NCI-H1930 (cell line): Measurements from ENCODE around the gene CAPZA1.

Experiments
- DNase-seq, 2 experiments: peaks; one replicate each; lab custom pipeline; 2025; lab: John Stamatoyannopoulos, UW

Gene CAPZA1

DNA sequence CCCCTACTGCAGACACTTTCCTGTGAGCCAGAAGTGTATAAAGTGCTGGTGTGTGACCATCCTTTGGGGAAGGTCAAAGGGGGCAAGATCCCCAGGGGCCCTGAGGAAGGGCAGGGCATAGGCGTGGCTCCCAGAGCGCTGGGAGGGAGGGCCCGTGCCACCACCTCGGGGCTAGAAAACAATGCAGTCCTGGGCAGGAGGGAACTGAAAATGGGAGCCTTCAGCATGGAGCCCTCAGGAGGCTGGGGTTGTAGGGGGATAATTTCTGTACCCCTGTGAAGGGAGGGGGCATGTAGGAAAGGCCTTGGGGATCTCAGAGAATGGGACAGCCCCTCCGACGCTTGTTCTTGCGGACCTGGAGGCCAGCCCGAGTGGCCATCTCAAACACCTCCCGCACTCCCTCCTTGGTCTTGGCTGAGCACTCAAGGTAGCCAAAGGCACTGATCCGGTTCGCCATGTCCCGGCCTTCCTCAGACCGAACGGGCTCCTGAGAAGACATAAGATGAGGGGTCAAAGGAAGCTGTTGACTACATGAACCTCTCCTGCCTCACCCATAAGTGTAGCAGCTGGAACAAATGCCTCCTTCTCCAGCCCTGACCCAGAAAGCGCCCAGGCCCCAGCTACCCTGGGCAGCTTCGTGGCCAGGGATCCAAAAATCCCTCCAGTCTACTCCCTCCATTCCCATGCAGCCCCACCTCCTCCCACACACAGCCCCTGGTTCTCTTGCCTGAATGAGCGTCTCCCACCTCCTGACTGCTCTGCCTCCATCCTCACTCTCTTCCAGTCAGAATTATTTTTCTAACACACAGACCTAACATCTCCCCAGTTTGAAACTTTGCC, 81.8 kb downstream of the CAPZA1 start:
- no peak for DNase-seq

- DNase-seq, result no peak
Observed at GRCh38 chr1:112702067-112702395, 82.4 kb downstream of the CAPZA1 start.

- no peak for DNase-seq
Observed at GRCh38 chr1:112702420-112703261, 83.0 kb downstream of the CAPZA1 start.

DNA sequence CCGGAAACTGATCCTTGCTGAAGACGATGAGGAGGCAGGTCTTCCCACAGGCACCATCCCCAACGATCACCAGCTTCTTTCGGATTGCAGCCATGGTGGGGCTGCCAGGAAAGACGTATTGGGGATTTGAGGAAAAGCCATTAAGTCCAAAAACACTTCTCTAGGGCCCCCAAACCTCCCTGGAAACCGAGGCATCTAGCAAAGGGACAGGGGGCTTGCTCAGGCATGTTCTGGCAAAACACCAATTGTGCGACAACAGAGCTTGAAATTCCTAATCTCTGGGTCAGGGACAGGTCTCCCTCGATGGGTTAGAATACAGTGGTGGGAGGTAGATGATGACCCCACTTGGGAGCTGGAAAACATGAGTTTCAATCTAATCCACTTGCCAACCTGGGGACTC, 84.1 kb downstream of the CAPZA1 start:
- DNase-seq, result no peak

- DNase-seq, result no peak
Observed at GRCh38 chr1:112704391-112704933, 84.8 kb downstream of the CAPZA1 start.

GRCh38 chr1:112704934-112705627, 85.4 kb downstream of the CAPZA1 start:
- DNase-seq, result no peak

GRCh38 chr1:112706505-112707220, 87.0 kb downstream of the CAPZA1 start, which contains the start of gene RHOC:
Gene RHOC, minus strand, starts transcription at chr1:112707127. Its CDS starts 3,328 bp downstream, at chr1:112703799.
- peak; percentile 48 to 67 for DNase-seq

- peak; percentile 75 to 78 for DNase-seq
Observed at GRCh38 chr1:112707221-112708001, 87.8 kb downstream of the CAPZA1 start.

DNA sequence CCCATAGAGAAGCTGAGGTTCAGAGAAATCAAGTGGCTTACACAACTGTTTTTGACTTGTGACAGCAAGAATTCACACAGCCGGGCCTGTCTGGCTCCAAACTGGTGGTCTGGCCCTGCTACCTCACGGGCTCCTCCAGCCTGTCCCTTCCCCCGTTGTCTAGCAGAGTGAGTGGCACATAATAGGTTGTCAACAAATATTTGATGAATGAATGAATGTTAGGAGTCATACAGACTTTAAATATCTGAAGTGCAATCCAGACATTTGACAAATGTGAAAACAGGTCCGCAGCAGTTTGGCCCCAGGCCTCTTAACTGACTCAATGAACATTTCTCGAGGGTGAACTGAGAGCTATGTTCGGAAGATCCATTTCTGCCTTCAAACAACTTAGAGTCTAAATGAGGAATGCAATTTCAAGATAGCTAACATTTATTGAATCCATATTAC, 88.4 kb downstream of the CAPZA1 start:
- DNase-seq, result no peak

- no peak for DNase-seq
Observed at GRCh38 chr1:112708489-112708888, 88.9 kb downstream of the CAPZA1 start.

DNA sequence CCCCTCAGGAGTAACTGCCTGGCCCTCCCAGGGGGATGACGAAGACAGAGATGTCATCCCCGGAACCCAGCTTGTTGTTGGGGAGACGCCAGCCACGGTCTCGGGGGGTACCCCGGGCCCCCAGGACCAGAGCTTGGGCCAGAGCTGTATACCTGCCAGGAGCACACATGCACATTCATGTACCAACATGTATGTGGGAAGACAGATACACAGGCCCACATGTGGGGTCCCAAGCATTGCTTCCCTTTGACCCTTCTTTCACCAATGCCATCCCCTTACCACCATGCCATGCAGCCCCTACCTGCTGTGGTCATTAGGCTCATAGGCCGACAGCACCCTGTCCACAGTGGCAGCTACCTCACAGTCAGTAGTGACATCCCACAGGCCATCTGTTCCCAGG, 90.5 kb downstream of the CAPZA1 start:
- DNase-seq, result no peak

- DNase-seq, result no peak
Observed at GRCh38 chr1:112710586-112710985, 91.0 kb downstream of the CAPZA1 start.

- DNase-seq, result no peak
Observed at GRCh38 chr1:112711041-112711440, 91.4 kb downstream of the CAPZA1 start.

- no peak for DNase-seq
Observed at GRCh38 chr1:112711670-112712069, 92.0 kb downstream of the CAPZA1 start.

- no peak for DNase-seq
Observed at GRCh38 chr1:112712191-112712590, 92.6 kb downstream of the CAPZA1 start.

DNA sequence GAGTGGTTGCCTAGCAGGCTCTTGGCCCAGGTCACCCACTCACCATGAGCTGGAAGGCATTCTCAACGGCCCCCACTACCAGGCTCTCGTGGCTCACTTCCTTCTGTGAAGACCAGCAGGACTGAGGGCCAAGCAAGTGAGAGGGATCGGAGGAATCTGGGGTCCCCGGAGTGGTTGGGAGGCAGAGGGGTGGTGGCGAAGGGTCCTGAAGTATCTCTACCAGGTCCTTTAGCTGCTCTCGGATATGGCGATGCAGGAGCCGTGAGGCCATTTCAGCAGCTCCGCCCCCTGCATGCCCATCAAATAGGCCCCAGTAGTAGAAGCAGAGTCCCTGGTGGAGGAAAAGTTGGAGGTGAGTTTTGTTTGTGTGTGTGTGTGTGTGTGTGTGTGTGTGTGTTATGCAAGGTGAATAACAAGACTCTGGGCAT, 93.1 kb downstream of the CAPZA1 start:
- no peak for DNase-seq

DNA sequence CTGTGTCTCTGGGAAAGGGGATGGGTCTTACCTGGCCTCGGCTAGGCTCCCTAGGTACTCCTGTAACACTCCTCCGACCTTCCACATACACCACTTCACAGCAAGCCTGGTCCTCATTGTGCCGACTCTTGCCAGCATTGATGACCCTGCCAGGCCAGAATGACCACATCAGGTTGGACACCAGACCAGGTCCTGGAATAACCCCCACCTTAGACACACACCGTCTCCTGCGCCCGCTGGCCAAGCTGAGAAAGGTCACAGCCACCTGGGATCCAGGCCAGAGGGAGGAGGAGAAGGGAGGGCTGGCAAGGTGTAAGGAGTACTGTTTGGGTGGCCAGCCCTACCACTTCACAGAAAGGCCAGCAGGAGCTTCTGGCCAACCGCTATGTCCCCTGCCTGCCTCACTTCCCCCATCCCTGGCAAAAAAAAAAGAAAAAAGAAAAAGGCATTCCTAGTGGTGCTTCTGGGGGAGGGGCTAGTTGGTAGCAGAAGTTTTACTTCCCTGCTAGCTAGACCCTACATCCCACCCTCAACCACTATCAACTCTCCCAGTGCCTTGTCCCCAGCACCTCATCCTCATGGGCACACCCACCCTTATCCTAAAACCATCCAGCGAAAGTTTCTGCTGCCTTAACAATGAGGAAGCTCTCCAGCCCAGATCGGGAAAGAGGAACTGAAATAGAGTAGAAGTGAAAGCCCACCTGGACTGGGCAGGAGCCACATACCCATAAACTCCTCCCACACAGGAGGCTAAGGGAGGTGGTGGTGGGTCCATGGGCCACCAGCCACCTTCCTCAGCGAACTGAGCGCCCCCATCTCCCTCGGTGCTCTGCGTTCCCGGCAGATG, 94.1 kb downstream of the CAPZA1 start:
- DNase-seq, result no peak

DNA sequence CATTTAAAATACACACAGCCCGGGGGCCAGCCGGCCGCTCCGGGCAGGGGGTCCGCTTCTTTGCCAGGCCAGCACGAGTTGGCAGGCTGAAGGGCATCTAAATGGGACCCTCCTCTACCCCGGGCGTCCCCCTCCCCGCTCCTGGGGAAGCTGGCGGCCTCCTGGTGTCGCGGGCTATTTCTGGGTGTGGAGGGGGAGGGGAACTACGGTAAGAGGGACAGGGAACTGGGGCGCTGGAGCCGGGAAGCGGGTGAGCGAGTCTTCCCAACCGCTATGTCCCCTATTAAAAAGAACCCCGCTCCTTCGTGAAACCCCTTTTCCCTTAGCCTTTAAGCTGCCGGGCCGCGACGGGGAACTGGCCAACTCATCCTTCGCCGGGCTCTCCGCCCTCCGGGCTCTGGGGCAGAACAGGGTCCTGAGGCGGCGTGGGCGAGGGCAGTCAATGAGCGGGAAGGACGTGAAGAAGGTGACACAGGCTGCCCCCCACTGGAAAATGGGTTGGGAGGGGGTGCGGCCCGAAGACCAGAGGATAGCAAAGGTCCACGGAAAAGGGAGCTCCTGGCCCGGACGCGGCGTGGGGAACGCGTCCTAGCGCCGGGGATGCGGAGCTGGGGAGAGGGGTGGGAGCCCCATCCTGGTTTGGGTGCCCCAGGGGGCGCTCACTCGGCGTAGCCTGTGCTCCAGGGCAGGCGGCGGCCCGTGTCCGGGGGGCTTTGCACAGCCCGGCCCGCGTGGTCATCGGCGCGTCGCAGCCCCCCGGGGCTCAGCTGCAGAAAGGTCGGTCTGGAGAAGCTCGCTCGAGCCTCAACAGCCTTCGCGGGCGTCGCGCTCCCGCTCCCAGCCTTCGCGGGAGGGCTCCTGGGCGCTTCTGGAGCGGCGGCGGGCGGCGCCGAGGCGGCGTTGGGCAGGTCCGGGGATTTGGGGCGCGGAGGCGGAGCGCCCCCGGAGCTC, 95.0 kb downstream of the CAPZA1 start:
- peak in 1 of 2 experiments; percentile 45 for DNase-seq
